Nephron (organoid): ENCODE results near the gene LYPD3.
"Not testable (repeated sequence)": the region's sequence is repeated elsewhere in the genome, so short reads cannot be mapped to it uniquely, and the experiment has no call there.

Experiments used
- H3K27ac Mint-ChIP-seq, 3 experiments: 2 replicates each; pipeline ENCODE4 v1.8.0; 2020; ENCODE audit warnings: mixed read lengths in 3 of 3, mild to moderate bottlenecking in 2 of 3, moderate library complexity in 1 of 3
- H3K27me3 Mint-ChIP-seq: 2 replicates; pipeline ENCODE4 v1.8.0; 2021; ENCODE audit warnings: low read depth, mild to moderate bottlenecking, moderate library complexity, mixed read lengths
- H3K36me3 Mint-ChIP-seq: 2 replicates; pipeline ENCODE4 v1.8.0; 2020; ENCODE audit warnings: low read depth, mixed read lengths
- H3K4me1 Mint-ChIP-seq: 2 replicates; pipeline ENCODE4 v1.8.0; 2020; ENCODE audit warnings: mixed read lengths
- H3K4me3 Mint-ChIP-seq, 3 experiments: 2 replicates each; pipeline ENCODE4 v1.8.0; 2020; ENCODE audit warnings: mild to moderate bottlenecking in 3 of 3, mixed read lengths in 3 of 3, moderate library complexity in 2 of 3
- H3K9me3 Mint-ChIP-seq: 2 replicates; pipeline ENCODE4 v1.8.0; 2020; ENCODE audit warnings: mixed read lengths
- TF ChIP-seq, protein P1 (sequence below), 3 experiments: fragments of 200-600 bp; sonication (generic); IDR thresholded peaks; one replicate each; pipeline ENCODE4 v1.5.0; 2021; ENCODE audit warnings: antibody characterized with exemption in 3 of 3; ENCODE audit not compliant: unreplicated experiment in 3 of 3

Gene LYPD3

DNA sequence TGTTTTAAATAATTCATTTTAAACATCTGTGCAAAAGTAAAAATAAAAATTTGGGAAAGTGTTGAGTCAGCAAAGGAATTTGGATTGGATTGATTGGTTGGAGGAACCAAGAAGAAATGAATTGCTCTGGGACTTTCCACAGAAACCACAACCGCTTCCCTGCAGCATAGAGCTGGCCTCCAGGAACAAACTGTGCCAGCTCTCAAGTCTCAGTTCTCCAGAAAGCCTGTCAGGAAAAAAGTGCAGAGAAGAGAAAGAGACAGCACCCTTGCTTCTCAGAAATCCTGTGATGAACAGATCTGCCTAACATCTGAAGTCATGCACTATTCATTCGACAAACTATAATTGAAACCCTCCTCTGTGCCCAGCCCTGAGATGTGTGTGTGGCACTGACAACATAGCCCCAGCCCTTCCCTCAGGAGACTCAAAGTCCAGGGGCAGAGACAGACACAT, 14.8 kb downstream of the LYPD3 start:
- Mint-ChIP-seq H3K4me1 (no peaks in the 10 kb centered on the region), H3K4me3 (no peak overlapping the region), H3K27me3 (peaks cover 19% of the 10 kb centered on the region)

DNA sequence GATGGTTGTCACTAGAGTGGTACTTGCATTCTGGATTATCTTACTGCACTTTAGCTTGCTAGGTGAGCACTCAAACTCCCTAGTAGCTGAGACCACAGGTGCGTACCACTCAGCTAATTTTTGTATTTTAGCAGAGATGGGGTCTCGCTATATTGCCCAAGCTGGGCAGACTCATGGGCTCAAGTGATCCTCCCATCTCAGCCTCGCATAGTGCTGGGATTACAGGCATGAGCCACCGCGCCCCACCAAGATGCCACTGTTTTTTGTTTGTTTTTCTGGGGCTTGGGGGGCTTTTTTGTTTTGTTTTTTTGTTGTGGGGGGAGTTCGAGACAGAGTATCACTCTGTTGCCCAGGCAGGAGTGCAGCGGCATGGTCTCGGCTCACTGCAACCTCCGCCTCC, 17.8 kb downstream of the LYPD3 start:
- no peaks in the 10 kb centered on the region for H3K4me1 Mint-ChIP-seq
- H3K4me3 Mint-ChIP-seq: no peak overlapping the region
- TF ChIP-seq, protein P1, sequence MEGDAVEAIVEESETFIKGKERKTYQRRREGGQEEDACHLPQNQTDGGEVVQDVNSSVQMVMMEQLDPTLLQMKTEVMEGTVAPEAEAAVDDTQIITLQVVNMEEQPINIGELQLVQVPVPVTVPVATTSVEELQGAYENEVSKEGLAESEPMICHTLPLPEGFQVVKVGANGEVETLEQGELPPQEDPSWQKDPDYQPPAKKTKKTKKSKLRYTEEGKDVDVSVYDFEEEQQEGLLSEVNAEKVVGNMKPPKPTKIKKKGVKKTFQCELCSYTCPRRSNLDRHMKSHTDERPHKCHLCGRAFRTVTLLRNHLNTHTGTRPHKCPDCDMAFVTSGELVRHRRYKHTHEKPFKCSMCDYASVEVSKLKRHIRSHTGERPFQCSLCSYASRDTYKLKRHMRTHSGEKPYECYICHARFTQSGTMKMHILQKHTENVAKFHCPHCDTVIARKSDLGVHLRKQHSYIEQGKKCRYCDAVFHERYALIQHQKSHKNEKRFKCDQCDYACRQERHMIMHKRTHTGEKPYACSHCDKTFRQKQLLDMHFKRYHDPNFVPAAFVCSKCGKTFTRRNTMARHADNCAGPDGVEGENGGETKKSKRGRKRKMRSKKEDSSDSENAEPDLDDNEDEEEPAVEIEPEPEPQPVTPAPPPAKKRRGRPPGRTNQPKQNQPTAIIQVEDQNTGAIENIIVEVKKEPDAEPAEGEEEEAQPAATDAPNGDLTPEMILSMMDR (IDR thresholded peaks at IDR 0.05; ENCODE audit: unreplicated experiment in 3 of 3): no peak
- no peak overlapping the region for H3K27ac Mint-ChIP-seq
- no peaks in the 10 kb centered on the region for H3K36me3 Mint-ChIP-seq
- peaks cover 5% of the 10 kb centered on the region for H3K9me3 Mint-ChIP-seq
- peaks cover 22% of the 10 kb centered on the region for H3K27me3 Mint-ChIP-seq

More for the DNA sequence above, 14.8 kb downstream of the LYPD3 start:
- H3K27ac Mint-ChIP-seq: no peak overlapping the region
- TF ChIP-seq, protein P1 (IDR thresholded peaks at IDR 0.05; ENCODE audit: unreplicated experiment in 3 of 3): no peak
- no peaks in the 10 kb centered on the region for H3K36me3 Mint-ChIP-seq
- H3K9me3 Mint-ChIP-seq: peaks cover 5% of the 10 kb centered on the region

DNA sequence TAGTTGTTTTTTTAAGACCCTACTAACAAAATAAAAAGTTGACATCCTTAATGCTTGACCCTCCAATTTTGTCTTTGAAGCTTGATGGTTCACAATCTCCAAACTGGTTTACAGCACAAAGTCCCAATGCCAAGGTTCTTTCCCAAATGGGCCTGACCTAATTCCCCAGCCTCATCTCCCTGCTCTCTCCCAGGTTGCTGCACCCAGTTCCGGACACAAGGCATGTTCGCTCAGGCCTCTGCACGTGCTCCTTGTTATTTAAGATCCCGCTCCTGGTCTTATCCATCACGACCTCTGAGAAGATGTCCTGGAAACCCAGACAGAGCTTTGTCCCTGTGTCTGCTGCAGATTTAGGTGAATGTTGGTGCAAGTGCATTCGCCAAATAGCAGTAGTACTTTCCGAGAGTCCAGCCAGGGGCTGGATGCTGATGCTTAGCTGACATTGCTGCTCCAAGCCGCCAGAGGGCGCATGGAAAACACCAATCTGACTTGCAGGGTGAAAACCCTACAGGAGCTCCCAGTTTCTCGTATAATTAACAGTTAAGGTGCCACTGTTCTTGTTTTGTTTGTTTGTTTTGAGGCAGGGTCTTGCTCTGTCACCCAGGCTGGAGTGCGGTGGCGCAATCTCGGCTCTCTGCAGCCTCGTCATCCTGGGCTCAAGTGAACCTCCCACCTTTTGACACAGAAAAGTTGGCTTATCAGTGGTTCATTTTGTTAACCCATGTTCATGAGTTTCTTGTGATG, 18.5 kb downstream of the LYPD3 start:
- no peak overlapping the region for H3K4me3 Mint-ChIP-seq
- H3K36me3 Mint-ChIP-seq: no peaks in the 10 kb centered on the region
- H3K9me3 Mint-ChIP-seq: no peaks in the 10 kb centered on the region
- H3K27ac Mint-ChIP-seq: no peak overlapping the region
- H3K27me3 Mint-ChIP-seq: peaks cover 16% of the 10 kb centered on the region
- TF ChIP-seq, protein P1 (IDR thresholded peaks at IDR 0.05; ENCODE audit: unreplicated experiment in 3 of 3): peak; percentile 87 to 95 (median 92)
- no peaks in the 10 kb centered on the region for H3K4me1 Mint-ChIP-seq

DNA sequence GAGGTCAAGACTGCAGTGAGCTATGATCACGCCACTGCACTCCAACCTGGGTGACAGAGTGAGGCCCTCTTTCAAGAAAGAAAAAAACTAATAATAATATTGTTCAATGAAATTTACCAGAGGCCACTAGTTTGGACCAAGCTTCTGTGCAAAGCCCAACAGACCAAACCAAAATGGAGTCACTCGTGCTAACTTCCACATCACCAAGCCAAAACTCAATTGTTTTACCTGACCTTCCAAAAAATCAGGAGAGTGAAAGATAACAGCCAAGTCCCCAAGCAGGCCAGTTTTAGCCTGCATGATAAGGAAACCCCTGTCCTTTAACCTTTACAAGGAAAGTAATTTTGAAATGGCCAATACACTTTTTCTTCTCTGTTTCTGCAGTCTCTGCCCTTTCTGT, 20.0 kb downstream of the LYPD3 start:
- Mint-ChIP-seq H3K4me3 (no peak overlapping the region), H3K4me1 (no peaks in the 10 kb centered on the region)

DNA sequence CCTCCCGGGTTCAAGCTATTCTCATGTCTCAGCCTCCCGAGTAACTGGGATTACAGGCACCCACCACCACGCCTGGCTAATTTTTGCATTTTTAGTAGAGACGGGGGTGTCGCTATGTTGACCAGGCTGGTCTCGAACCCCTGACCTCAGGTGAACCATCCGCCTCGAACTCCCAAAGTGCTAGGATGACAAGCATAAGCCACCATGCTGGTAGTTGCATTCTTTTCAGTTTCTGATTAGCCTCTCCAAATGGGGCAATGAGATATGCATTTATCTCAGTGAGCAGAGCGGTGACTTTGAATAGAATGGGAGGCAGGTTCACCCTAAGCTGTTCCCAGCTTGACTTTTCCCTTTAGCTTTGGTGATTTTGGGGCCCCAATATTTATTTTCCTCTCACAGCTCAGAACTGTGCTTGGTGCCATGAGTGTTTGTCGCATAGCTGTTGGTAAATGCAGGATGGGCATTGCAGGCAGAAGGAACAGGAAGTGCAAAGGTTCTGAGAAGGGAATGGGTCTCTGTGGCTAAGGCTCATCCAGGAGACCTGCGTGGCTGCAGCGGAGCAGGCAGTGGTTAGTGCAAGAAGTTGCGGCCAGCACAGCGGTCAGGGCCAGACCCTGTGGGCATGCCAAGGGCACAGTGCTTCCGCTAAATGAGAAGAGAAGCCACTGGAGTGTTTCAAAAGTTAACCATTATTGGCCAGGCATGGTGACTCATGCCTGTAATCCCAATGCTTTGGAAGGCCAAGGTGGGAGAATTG, 20.7 kb downstream of the LYPD3 start:
- TF ChIP-seq, protein P1 (IDR thresholded peaks at IDR 0.05; ENCODE audit: unreplicated experiment in 3 of 3): no peak
- Mint-ChIP-seq H3K4me1 (no peaks in the 10 kb centered on the region), H3K27me3 (peaks cover 19% of the 10 kb centered on the region), H3K4me3 (no peak overlapping the region), H3K36me3 (no peaks in the 10 kb centered on the region), H3K27ac (no peak overlapping the region), H3K9me3 (no peaks in the 10 kb centered on the region)

More for the DNA sequence above, 20.0 kb downstream of the LYPD3 start:
- H3K36me3 Mint-ChIP-seq: no peaks in the 10 kb centered on the region
- TF ChIP-seq, protein P1 (IDR thresholded peaks at IDR 0.05; ENCODE audit: unreplicated experiment in 3 of 3): no peak
- peaks cover 19% of the 10 kb centered on the region for H3K27me3 Mint-ChIP-seq
- H3K9me3 Mint-ChIP-seq: no peaks in the 10 kb centered on the region
- H3K27ac Mint-ChIP-seq: no peak overlapping the region

- H3K4me1 Mint-ChIP-seq, H3K4me3 Mint-ChIP-seq, H3K27ac Mint-ChIP-seq, H3K9me3 Mint-ChIP-seq, H3K36me3 Mint-ChIP-seq: not testable (repeated sequence)
- H3K27me3 Mint-ChIP-seq: peaks cover 19% of the 10 kb centered on the region
Measured at GRCh38 chr19:43444091-43444490, 21.3 kb downstream of the LYPD3 start.
